HG02943 (cell line): ENCODE measurements around the gene SPG11.
A peak's percentile ranks its signal among the peaks of the same experiment; 100 is the strongest.
"Not testable (repeated sequence)": the region's sequence is repeated elsewhere in the genome, so short reads cannot be mapped to it uniquely, and the experiment has no call there.

Experiments
- ATAC-seq: cut with Tn5 transposase; IDR thresholded peaks from one replicate; pipeline ENCODE4 v1.9.1; 2021; ENCODE audit warnings: mild to moderate bottlenecking, low read depth, moderate library complexity; ENCODE audit not compliant: unreplicated experiment

The SPG11 gene

DNA sequence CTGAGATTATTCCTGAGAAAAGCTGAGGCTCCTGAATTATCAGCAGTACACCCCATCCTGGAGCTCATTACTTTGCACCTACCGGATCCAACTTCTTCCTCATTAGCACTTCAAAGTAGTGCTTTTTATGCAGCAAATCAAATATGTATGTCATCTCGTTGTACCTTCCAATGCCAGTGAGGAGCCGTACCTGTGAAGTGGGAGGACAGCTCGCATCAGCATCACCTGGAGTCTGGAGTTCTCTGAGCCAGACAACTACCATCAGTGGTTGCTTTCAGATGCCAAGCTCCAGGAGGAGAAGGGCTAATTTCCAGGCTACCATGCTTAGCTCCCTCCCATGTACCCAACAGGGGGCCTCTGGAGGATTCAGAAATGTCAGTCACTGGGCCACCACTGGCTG lies 94.1 kb downstream of the SPG11 start:
- no peak for ATAC-seq

GRCh38 chr15:44568338-44568737 lies 95.1 kb downstream of the SPG11 start:
- ATAC-seq = no peak

- ATAC-seq = no peak
Observed at GRCh38 chr15:44566155-44566540, 97.3 kb downstream of the SPG11 start.

DNA sequence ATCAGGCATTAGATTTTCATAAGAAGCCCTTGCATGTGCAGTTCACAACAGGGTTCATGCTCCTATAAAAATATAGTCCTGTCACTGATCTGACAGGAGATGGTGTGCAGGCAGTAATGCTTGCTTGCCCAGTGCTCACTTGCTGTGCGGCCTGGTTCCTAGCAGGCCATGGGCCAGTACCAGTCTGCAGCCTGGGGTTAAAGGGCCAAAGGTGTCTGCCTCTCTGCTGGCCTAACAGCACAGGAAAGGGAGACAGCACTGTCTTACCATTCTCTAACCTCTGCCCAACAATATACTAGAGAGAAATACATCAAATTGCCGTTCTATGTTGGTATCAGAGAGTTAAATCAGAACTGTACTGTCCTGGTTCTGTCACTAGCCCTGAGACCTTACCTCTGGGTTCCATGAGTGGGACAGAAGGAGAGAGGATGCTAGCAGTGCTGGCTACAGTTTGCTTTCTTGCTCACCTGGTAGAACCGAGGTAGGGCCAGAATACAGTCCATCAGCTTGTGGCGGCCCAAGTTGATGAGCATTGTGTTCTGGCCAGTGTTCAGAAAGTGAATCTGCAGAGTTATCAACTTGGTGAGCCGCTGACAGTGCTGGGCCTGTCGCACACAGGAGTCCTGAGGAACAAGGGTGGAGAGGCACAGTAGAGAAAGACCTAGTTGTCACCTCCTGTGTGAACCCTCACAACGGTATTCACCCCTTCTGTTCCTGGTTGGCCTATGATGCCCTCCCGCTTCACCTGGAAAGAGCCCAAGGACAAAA lies 97.9 kb downstream of the SPG11 start:
- ATAC-seq = no peak

DNA sequence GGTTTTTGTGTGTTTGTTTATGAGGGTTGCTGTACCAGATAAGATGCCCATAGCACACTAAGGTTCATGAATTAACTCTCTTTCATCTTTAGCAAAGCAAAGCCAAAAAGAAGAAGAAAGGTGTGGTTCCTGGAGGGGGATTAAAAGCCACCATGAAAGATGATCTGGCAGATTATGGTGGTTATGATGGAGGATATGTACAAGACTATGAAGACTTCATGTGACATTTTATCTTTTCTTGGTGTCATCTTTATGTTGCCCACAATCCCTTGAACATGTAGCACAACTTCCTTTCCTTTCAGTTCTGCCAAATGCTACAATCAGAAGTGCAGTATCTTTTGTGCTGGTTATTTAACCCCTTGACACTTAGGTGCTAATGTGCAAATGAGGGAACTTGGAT lies 102.5 kb downstream of the SPG11 start:
- not testable (repeated sequence) for ATAC-seq

DNA sequence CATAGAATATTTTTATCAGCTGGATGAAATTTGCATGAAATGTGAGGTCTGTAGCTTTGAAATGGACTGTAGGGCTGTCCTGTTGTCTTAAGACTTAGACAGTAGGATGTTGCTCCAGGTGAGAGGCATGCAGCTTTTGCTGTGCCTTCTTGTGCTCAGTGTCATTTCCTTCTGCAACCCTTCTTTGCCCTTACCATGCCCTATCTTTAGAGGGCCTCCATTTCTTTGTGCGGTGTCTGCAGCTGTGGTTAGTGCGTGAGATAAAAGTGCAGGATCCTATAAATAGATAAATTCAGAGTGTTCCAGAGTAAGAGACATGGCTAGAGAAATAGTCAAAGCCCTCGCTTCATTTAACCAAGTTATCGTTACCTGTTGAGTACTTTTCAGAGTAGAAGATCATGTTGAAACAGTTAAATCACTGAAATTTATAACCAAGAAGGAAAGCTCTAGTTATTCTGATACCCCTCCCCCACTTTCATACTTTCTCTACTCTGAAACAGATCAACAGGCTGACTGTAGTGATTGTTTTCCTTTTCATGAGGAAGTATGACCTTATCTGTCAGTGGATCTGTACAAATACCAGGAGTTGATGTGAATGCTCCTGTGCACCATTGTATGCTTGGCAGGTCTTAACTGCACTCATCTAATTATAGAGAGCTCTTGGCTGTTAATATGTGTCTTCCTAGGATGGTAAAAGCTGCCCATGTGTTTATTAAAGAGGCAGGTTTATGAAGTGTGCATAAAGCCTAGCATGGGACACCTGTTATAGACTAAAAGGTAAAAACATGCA lies 108.3 kb downstream of the SPG11 start:
- ATAC-seq = no peak

DNA sequence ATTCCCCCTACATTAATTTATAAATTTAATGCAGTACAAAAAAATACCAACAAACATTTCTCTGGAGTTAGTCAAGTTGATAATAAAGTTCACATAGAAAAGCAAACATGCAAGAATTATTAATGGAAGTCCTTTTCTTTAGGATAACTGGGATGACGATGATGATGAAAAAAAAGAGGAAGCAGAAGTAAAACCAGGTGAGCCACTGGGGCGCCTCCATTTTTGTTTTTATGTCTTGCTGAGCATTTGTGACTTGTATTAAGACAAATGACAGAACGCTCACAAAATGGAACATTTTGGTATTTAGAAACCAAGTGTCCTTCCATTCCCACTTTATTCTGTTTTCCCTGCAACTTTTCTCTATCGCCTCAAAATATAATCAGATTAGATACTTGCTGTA lies 112.7 kb downstream of the SPG11 start:
- ATAC-seq = no peak

DNA sequence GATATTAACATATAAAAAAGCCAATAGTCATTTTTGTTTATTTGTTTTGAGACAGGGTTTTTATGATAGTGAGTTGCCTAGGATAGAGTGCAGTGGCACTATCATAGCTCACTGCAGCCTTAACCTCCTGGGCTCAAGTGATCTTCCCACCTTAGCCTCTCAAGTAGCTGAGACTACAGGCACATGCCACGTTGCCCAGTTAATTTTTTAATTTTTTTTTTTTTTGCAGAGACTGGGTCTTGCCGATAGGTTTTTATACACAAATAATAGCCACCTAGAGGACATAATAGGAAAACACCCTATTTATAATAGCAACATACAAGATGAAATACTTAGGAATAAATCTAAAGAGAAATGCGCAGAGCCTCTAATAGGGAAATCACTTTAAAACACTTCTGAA lies 113.2 kb downstream of the SPG11 start:
- no peak for ATAC-seq

DNA sequence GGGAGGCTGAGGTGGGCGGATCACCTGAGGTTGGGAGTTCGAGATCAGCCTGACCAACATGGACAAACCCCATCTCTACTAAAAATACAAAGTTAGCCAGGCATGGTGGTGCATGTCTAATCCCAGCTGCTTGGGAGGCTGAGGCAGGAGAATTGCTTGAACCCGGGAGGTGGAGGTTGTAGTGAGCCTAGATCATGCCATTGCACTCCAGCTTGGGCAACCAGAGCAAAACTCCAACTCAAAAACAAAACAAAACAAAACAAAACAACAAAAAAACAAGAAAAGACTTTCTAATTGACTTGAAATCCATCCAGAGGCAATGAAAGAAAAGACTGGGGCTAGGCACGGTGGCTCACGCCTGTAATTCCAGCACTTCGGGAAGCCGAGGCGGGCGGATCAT lies 114.3 kb downstream of the SPG11 start:
- not testable (repeated sequence) for ATAC-seq

DNA sequence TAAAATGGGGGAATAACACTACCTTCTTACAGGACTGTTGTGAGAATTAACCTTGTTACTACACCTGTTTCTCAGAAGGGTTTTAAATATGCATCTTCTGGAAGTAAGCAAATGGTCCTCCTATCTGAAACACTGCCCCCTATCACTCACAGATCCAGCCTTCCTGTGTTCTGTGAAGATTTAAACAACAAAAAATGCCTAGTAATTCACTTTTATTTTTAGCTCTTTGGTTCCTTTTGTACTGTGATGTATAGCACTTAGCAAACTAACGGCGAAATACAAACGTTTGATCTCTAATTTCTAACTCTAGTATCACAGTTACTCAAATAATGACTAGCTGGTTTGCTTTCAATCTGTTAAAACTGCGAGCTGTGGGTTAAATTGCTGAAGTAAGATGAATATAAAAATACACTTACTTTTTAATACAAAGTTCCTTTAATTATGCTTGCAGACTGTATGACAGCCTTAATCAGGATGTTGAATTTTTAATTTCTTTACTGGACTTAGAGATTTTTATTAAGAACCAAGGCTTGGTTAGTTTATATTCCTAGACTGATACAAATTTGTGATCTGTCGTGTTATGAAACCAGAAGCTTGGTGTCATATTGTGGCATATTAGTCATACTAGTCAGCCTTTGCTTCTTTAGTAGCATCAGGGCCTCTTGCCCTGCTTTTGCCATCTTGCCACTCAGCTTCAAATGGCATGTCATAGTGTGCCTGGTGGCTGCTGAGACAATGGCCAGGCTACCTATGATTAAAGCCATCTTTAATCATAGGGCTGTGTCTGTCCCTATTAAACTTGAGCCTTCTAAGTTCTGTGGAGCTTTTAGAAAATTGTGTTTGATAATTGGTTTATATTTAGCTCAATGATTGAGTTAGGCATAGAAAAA lies 117.3 kb downstream of the SPG11 start:
- no peak for ATAC-seq

- ATAC-seq = not testable (repeated sequence)
Observed at GRCh38 chr15:44544745-44545144, 118.7 kb downstream of the SPG11 start.

DNA sequence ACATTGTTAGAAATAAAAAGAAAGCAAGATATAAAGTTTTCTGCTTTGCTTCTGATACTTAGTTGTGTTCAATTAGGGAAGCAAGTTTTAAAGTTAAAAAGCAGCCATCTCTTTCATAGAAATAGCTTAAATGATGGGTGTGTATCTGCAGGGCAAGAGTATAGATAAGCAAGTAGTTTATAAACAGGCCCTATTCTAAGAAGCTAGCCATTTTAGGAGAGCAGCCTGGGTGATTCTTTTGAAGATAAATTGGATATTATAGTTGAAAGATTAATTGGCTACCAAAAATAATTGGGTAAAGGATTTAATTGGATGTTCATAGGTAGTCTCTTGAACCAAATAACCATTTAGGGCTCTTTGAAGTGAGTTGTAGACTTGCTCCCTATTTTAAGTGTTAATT lies 120.9 kb downstream of the SPG11 start:
- no peak for ATAC-seq

DNA sequence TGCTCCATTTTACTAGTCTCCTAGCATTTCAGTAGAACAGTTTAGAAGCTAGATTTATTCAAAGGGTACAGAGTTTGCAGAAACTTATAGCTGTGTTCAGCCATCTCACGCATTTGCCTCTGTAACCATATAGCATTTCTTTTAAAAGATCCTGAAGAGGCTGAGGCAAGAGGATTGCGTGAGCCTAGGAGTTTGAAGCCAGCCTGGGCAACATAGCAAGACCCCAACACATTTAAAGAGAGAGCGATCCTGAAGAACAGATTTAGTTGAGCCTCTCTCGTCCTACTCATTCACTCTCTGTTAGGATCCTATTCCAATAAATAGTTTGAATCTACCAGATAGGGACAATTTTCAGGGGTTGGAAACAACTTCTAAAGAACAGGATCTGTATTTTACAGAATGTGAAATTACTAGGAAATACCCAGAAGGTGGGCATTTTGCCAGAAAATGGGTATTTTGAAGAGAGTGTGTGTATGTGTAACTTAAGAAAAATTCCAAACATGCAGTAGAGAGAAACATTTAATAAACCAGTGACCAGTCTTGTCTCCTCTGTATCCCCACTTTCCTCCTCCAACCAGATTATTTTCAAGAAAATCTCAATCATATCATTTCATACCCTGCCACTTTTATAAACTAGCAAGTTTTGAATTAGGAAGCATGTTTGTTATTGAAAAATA lies 122.0 kb downstream of the SPG11 start:
- ATAC-seq = no peak

GRCh38 chr15:44537735-44538240 lies 125.7 kb downstream of the SPG11 start:
- ATAC-seq = no peak

- peak; percentile 82 for ATAC-seq
Observed at GRCh38 chr15:44536962-44537734, 126.3 kb downstream of the SPG11 start, which contains the start of gene EIF3J. EIF3J (plus strand) TSS chr15:44537147; CDS start chr15:44537195, 48 bp downstream.

GRCh38 chr15:44536302-44536961 lies 127.0 kb downstream of the SPG11 start:
- peak; percentile 62 for ATAC-seq

DNA sequence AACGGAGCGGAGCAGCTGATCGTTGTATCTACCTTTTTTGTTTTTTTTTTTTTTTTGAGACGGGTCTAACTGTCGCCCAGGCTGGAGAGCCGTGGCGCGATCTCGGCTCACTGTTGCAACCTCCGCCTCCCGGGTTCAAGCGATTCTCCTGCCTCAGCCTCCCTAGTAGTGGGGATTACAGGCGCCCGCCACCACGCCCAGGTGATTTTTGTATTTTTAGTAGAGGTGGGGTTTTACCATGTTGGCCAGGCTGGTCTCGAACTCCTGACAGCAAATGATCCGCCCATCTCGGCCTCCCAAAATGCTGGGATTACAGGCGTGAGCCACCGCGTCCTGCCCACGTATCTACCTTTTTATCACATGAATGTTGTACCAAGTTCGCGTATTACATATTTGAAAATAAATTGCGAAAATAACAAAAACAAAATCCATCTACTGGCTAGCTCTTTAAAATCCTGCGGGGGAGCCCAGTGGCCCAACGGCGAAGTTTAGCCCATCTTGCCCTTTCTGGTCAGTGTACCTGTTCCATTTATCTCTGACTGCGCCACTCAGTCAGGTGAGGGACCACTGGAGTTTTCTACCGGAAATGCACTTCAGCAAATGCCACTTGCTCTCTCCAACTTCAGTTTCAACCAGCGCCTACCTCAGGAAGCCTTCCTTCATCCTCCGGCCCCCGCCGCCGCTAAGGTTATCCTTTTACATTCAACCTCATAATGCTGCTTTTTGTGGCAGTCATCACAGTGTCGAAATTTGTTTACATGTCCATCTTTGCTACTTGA lies 127.8 kb downstream of the SPG11 start:
- no peak for ATAC-seq

GRCh38 chr15:44535092-44535491 lies 128.4 kb downstream of the SPG11 start:
- ATAC-seq = no peak
